Posterior vena cava (tissue), 2 donors: Measurements from ENCODE around the gene STARD7. TPM values are rescaled to one million over a fixed set of nuclear protein-coding genes. Genes with fewer than 3 reads are reported as not detected.

Experiments used
- DNase-seq: peaks from one replicate; pipeline ENCODE4 v3.0.0-alpha.2; 2020; ENCODE audit warnings: low spot score
- intact Hi-C, 2 donors: fragments of 100-400 bp; cut with DNase I; formaldehyde crosslinking; loops; one replicate each; pipeline versions ENCODE4 v1.14.1 to v1.14.2; 2022 to 2023
- total RNA-seq, 2 donors: library from RNA; stranded (reverse); fragmentation: NEBNext Ultra II Directional; extraction: Animal tissue kit (Norgen Biotek cat#: 25700); gene quantifications; one replicate each; pipeline ENCODE4 v1.2.1, GENCODE V29; 2021
- donor health status: DM: yes; HTN: yes; CAD: no.
- donor health status: DM: yes; HTN: yes; CAD: no.

STARD7 gene
- total RNA-seq, 2 donors from 2014 or later = 68.0 to 71.4 TPM

GRCh38 chr2:96154506-96155380 lies 53.9 kb downstream of the STARD7 start:
- peak; percentile 61 for DNase-seq
- intact Hi-C loops = no loop called here

- intact Hi-C loops = no loop called here
- DNase-seq = peak; percentile 72
These were observed 54.6 kb downstream of the STARD7 start for GRCh38 chr2:96153991-96154431.

GRCh38 chr2:96153291-96153713 lies 55.3 kb downstream of the STARD7 start:
- intact Hi-C loops = no loop called here
- peak; percentile 69 for DNase-seq

GRCh38 chr2:96152304-96153161 lies 56.1 kb downstream of the STARD7 start:
- DNase-seq = peak; percentile 48
- intact Hi-C loops = no loop called here

GRCh38 chr2:96151595-96152303 lies 56.9 kb downstream of the STARD7 start:
- intact Hi-C loops = no loop called here
- DNase-seq = no peak

- peak; percentile 70 for DNase-seq
- intact Hi-C loops = no loop called here
These were observed 57.6 kb downstream of the STARD7 start for GRCh38 chr2:96150791-96151594.

GRCh38 chr2:96150007-96150640 lies 58.5 kb downstream of the STARD7 start:
- peak; percentile 78 for DNase-seq
- intact Hi-C loops = no loop called here

GRCh38 chr2:96148410-96149217 lies 60.0 kb downstream of the STARD7 start:
- DNase-seq = peak; percentile 92
- intact Hi-C loops = no loop called here

GRCh38 chr2:96147593-96148201 lies 60.9 kb downstream of the STARD7 start:
- peak; percentile 62 for DNase-seq
- intact Hi-C loops = no loop called here

- peak; percentile 79 for DNase-seq
- intact Hi-C loops = no loop called here
These were observed 61.6 kb downstream of the STARD7 start for GRCh38 chr2:96146881-96147592.

GRCh38 chr2:96146153-96146880 lies 62.3 kb downstream of the STARD7 start:
- DNase-seq = peak; percentile 92
- intact Hi-C loops = no loop called here

- intact Hi-C loops = no loop called here
- no peak for DNase-seq
These were observed 62.8 kb downstream of the STARD7 start for GRCh38 chr2:96145848-96146152.

GRCh38 chr2:96145036-96145847 lies 63.4 kb downstream of the STARD7 start, which contains the start of gene DUSP2:
TSS of gene DUSP2 (minus strand) at chr2:96145440. CDS start at chr2:96145354, 86 bp downstream.
- DNase-seq = peak; percentile 91
- intact Hi-C loops = no loop called here

GRCh38 chr2:96144481-96145035 lies 64.1 kb downstream of the STARD7 start:
- DNase-seq = peak; percentile 85
- intact Hi-C loops = no loop called here
